ENCODE measurements around the gene SRRM2.
"Not testable (repeated sequence)": the region's sequence is repeated elsewhere in the genome, so short reads cannot be mapped to it uniquely, and the experiment has no call there.

SRRM2 gene

DNA sequence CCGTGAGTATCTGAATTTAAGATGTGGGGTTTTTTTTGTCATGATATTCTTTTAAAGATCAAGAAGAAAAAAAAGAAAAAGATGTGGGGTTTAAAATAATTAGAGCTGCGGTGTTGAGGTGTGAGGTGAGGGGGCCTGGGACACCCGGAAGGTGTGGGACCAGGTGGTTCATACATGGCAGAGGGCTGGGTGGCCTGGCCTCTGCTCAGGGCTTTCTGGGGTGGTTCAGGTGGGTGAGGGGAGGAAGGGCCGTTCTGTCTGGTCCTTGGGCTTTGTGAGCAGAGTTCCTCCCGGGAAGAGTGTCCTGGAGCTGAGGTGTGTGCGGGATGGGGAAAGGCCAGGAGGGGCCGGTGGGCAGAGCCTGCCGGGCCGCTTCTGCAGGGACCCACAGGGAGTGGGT, 37.4 kb upstream of the SRRM2 start:
- no peak for DNase-seq (ENCODE audit: low read depth)

DNA sequence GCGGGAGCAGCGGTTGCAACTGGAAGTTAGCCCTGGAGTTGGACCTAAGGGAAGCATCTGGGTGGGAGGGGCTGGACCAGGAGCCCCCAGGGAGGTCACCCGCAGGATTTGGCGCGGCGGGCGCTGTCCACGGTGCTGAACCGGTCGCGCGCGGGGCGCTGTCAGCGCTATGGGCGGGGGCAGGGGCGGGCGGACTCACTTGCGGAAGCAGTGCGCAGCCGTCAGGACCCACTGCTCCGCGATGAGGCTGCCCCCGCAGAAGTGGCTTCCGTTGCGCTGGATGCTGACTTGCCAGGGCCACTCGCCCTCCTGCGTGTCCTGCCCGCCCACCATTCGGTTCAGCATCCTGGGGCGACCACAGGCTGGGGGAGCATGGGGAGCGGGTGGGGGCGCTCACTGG, 36.9 kb upstream of the SRRM2 start:
- DNase-seq (ENCODE audit: low read depth), result peak; percentile 62

DNA sequence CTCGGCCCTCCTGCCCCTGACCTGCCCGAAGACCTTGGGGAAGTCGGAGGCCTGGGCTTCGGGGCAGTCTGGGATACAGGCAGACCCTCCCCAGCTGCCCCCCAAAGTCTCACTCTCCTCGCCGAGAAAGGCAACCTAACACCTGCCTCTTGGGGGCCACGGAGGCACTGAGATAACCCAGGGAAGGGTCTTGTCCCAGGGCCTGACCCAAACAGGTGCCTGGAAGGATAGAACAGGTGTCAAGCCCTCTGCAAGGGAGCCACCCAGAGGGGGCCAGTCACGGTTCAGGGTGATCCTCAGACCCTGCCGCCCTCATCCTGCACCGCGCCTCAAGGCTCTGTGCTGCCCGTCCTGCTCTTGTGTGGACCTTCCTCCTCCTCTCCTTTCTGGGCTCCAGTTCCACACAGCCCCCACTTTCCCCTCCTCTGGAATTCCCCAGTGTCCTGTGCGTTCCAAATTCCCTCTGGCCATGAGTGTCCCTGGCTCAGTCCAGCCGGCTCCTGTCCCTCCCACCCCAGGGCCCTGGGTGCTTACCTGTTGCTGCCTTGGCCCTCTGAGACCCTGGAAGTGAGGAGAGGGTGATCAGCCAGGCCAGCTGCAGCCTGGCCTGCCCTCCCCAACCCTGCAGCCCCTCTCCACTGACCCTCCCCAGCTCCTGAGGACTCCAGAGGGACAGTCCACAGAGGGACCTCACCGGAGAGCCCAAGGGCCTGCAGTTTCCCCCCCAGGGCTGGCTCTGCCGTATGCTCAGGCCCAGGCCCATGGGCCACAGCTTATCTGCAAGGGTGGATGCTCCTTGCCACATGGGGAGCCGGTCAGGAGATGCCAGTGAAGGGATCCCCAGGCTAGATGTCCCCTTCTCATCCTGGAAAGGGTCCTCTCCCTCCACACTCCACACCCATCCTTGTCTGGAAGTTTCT, 36.2 kb upstream of the SRRM2 start:
- no peak for DNase-seq (ENCODE audit: low read depth)

DNA sequence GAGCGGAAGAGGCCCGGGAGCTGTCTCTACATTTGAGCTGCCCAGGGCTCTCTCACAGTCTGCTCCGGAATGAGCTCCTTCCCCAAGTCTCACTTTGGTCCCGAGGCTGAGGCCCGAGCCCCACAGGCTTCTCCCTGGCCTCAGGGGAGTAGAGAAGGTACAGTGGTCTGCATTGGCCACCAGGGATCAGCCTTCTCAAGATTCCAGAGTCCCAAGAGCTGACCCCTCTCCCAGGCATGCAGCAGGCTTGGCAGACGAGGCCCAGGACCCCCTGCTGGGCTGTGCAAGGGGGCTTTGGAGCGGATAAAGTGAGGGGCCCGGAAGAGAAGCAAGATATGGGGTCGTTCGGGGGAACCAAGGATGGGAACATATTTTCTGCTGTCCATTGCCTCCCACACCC, 35.5 kb upstream of the SRRM2 start:
- DNase-seq (ENCODE audit: low read depth), result no peak

DNA sequence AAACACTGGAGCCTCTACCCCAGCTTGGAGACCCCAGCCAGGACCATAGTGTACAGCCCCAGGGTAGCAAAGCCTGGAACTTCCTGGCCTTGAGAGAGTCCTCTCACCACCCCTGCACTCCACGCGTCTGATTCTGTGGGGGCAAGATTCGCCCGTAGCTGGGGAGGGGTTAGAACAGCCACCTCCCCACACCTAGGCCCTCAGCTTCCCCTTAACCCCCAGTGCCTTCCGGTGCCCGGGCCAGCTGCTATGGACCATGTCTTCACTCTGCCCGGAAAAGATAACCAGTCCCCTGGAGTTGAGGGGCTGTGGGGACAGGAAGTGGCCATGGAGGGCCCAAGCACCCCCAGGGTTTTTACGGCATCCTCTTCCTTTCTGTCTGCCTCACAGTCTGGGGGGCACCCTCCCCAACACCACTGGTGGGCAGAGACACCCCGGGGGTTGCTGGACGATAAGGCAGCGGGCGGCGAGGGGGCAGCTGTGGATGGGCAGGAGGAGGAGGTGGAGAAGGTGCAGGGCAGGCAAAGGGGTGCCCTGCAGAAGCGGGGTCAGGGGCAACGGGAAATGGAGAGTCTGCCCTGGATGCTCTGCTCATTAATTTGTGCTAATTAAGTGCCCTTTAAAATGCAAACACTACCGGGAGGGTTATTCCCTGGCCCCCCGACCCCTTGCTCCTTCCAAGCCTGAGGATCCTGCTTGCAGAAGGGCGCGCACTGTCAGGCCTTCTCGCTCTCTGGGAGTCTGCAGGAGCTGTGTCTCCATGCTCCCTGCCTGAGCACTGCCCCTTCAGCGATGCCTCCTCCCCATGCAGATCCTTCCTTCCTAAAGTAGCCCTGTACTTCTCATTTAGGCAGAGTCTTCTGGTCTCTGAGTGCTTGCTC, 34.8 kb upstream of the SRRM2 start:
- no peak for DNase-seq (ENCODE audit: low read depth)

DNA sequence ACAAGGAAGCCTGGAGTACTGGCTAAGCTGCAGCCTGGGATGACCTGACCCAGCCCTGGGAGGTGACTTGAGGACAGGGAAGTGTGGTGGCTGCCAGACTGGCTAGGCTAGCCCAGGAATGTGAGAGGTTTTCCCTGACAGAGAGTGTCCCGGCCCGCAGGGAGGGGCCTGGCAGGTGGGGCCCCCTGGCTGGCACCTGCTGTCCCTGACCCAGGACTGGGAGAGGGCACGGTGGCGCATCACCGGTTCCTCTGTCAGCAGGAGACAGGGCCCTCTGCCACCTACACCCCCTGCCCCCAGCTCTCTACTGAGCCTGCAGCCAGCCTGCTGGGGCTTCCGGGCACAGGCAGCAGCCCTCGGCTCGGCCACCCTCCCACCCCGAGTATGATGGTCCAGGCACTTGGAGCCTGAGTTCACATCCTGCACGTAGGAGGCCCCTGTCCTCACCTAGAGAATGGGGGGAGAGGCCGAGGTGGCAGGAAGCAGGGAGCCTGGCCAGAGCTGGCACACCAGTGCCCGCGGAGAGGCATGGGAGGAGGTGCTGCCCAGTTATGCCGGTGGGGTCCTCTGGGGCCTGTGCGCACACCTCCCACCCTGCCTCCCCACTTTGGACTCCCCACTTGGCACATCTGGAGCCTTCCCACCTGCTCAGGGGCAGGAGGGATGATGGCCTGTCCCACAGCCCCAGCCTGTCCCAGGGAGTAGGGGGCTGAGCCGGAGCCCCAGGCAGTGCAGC, 32.9 kb upstream of the SRRM2 start:
- DNase-seq (ENCODE audit: low read depth), result no peak

DNA sequence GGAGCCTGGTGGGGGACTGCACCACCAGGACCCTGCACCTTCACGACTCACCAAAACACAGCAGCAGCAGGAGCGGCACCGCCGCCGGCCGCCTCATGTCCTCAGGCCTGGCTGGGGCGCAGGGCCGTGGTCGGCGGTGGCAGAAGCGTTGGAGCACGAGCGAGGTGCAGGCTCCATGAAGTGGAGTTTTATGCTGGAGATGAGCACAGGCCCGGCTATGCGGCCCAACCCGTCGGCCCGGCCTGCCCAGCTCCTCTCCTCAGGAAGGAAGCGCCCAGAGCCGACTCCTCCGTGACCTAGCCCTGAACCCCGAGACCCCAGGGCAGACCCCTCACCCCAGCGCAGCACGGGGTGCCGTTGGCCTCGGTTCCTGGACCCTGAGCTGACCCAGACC, 32.4 kb upstream of the SRRM2 start, which contains the start of gene PRSS27:
Gene PRSS27 (minus strand): TSS at position 161 of the 394 bp plus-strand sequence. CDS start 64 bp downstream, at position 97.
- no peak for DNase-seq (ENCODE audit: low read depth)

DNA sequence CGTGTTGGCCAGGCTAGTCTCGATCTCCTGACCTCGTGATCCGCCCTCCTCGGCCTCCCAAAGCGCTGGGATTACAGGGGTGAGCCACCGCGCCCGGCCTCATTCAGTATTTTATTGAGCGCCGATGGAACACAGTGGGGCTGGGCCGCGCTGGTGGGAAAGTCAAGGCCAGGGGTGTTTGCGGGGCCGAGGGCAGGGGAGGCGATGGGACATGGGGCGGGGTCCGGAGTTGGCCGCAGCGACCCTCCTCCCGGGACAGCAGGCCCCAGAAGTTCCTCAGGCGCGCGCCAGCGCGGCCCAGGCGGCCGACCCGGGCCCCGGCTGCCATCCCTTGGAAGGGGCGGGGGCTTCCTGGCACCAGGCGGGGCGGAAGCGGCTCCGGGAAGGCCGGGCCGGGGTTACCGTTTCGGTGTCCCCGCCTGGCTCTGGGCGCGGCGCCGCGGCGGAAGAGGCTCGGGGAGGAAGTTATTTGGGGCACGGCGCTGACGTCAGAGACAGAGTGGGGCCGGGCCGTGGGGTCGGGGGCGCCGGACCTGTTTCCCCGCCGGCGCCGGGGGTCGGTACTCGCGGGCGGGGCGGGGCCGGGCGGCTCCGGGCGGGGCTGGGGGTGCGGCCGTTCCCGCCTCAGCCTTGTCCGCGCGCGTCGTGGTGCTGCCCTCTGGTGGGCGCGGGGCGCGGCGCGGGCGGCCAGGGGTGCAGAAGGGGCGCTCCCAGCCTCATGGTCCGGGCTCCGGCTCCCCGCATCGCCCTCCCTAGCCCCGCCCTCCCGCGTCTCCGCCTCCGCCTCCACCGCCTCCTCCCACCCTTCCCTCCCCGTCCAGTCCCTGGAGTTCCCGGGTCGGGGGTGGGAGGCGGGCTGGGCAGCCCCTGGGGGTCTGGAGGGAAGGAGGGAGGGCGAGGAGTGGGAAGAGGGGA, 31.5 kb upstream of the SRRM2 start:
- peak; percentile 81 for DNase-seq (ENCODE audit: low read depth)

DNA sequence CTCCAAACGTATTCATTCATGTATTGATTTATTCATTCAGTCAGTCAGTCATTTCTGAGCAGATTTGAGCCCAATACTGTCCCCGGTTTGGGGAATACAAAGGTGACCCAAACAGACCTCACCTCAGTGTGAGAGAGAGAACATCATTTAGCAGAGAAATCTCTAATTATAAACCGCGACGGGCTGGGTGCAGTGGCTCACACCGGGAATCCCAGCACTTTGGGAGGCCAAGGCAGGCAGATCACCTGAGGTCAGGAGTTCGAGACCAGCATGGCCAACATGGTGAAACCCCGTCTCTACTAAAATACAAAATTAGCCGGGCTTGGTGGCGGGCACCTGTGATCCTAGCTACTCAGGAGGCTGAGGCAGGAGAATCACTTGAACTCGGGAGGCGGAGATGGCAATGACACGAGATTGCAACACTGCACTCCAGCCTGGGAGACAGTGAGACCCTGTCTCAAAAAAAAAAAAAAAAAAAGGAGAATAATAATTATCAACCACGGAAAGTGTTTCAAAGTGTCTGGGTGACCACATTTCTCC, 30.7 kb upstream of the SRRM2 start:
- not testable (repeated sequence) for DNase-seq (ENCODE audit: low read depth)

DNA sequence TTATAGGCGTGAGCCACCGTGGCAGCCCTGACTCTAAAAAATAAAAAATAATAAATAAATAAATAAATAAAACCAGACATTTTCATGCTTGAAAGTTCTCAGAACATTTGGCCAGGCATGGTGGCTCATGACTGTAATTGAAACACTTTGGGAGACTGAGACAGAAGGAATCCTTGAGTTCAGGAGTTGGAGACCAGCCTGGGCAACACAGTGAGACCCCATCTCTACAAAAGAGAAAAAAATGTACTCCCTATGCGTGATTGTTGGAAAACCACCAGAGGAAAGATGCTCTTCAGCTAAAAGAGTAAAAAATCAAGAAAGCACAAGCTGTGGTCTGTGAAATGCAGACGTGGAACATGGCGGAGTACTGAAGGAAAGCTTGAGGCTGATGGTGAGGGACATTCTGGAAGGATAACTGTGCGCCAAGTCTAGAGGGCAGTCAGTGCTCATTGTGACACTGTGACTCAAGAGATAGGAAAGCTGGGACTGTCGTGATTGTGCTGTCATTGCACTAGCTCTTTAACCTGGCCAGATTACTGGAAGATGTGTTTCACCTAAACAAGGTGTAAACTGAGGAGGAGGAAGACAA, 28.3 kb upstream of the SRRM2 start:
- DNase-seq (ENCODE audit: low read depth), result no peak

DNA sequence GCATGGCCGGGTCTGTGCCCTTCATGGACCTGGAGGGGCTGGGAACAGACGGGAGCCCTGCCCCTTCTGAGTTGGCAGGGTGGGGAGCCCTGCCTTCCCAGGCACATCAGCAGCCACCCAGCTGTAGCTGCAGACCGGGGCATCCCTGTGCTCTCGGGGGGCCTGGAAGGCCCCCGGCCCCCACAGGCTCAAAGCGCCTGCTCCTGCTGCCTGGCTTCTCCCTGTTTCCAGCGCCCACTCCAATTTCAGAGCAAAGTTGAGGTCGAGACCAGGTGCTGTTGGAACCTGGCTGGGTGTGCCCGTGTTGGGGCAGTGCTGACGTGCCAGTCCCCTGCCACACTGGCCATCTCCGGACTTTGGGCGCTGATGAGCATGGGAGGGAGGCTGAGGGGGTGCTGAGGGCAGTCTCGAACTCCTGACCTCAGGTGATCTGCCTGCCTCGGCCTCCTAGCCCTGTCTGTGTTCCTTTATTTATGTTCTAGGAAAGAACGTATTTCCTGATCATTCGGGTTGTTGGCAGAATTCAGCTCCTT, 27.6 kb upstream of the SRRM2 start:
- DNase-seq (ENCODE audit: low read depth), result no peak

DNA sequence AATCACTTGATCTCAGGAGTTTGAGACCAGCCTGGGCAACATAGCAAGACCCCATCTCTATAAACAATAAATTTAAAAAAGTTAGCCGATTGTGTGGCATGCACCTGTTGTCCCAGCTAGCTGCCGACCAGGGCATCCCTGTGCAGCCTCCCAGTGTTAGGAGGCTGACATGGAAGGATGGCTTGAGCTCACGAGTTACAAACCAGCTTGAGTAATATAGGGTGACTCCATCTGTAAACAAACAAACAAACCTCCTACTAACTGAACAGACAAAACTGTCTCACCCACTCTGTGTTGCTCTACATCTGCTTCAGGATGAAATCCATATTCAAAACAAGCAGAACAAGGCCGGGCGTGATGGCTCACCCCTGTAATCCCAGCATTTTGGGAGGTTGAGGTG, 25.5 kb upstream of the SRRM2 start:
- DNase-seq (ENCODE audit: low read depth), result no peak

DNA sequence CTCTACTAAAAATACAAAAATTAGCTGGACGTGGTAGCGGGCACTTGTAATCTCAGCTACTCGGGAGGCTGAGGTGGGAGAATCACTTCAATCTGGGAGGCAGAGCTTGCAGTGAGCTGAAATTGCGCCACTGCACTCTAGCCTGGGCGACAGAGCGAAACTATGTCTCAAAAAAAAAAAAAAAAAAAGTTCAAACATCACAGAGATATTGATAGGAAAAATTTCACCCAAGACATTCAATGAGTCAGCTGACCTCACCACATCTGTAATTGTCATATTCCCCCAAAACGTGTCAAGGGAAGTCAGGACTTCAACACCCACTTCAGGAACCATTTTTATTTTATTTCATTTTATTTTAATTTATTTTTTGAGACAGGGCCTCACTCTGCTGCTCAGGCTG, 24.4 kb upstream of the SRRM2 start:
- no peak for DNase-seq (ENCODE audit: low read depth)

DNA sequence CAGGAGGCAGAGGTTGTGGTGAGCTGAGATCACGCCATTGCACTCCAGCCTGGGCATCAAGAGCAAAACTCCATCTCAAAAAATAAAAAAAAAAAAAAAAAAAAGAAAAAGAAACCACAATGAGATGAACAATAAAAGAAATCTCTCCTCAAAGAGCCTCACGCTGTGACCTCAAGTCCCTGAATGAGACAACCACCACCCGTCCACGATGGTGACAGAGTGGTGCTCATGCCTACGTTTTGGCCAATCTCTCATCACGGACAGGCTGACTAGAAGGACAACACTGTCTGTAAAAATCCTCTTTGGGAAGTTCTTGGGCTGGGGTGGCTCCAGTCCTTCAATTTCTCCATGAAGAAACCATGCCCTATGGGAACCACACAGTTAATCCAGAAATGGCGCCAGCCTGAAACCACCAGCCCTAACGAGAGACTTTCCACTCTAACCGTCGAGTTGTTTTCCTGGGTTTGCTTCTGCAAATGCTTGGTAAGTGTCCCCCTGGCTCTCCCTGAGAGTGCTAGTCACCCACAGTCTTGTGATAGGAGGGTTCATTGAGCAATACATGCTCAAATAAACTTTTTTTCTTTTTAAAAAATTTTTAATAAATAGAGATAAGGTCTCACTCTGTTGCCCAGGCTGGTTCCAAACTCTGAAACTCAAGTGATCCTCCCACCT, 17.5 kb upstream of the SRRM2 start:
- DNase-seq (ENCODE audit: low read depth), result no peak

DNA sequence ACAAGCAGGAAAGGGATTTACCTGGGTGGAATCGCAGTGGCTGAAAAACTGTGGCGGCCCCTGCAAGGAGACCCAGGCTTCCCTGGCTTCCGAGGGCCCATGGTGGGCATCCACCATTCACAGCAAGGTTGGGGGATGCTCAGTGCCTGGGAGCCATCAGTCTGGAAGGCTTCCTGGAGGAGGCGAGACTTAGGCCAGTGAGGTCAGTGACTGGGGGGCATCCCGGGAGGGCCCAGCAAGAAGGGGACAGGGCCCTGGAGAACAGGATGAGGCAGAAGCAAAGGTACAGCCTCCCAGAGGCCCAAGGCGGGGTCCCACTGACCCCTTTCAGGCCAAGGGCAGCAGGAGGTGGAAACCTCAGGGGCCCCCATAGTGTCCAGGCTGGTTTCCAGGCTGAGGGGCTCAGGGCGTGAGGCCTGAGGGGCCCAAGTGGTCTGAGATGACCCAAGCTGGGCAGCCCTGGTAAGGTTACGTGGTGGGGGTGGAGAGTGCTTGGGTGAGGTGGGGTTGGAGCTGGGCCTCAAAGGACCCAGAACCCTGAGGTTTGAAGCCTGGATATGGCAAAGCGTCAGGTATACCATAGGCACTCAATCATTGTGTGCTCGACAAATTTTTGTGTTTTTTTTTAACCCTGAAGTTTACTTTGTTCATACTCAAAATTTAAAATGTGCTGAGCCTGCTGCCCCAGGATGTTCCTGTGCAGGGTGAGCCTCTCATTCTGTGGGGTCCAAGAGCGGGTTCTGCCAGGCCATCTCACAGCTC, 15.8 kb upstream of the SRRM2 start:
- no peak for DNase-seq (ENCODE audit: low read depth)

DNA sequence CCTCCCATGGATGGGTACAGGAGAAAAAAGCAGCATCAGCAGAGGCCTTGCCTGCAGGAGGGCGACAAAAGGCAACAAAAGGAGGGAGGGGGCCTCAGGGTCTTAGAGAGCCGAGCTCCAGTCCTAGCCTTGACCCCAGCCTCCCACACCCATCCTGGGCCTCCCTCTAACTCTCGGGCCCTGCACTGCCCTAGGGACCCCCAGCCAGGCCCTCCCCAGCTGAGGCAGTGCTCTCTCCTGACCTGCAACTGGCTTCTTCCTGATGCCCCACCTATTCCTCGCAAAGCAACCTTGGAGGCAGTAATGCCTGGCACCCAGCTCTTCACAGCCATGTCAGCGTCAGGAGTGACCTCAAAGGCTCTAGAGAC, 15.2 kb upstream of the SRRM2 start:
- no peak for DNase-seq (ENCODE audit: low read depth)

DNA sequence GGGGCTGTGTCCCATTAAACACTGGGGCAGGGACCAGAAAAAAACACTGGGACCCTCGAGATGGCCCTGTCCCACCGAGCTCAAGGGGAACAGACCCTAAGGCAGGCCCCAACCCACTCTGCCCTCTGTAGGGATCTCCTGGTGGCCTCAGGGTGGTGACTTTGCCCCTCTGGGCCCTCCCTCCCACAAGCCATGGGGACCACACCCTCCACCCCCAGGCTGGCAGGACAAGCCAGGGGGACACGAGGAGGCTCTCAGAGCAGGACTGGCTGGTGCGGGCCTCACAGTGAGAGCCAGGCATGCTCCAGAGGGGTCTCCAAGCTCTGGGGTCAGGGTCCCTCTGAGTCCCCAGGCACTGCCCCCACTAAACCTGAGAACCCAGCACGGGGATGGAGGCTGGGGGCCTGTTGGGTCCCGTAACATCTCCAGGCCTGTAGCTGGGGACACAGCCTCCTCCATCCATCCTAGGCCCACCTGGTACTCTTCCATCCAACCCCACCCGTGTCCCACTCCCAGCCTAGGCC, 14.5 kb upstream of the SRRM2 start:
- no peak for DNase-seq (ENCODE audit: low read depth)

DNA sequence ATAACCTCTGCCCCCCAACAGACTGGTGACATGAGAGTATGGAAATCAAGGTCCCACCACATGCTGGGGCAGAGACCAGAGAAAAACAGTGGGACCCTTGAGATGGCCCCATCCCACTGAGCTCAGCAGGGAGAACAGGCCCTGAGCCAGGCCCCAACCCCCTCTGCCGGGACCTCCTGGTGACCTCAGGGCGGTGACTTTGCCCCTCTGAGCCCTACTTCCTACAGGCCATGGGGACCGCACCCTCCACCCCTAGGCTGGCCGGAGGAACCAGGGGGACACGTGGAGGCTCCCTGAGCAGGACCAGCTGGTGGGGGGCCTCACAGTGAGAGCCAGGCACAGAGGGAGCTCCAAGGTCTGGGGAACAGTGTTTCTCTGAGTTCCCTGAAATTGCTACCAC, 13.8 kb upstream of the SRRM2 start:
- no peak for DNase-seq (ENCODE audit: low read depth)

Measured in EH (cell line).